NK-92 (cell line): Measurements from ENCODE around the gene UNC13C.

Experiments used
- DNase-seq: peaks from one replicate; lab custom pipeline; 2025; ENCODE audit not compliant: unreplicated experiment; lab: John Stamatoyannopoulos, UW

Gene UNC13C

GRCh38 chr15:54559405-54560069, 581.3 kb downstream of the UNC13C start:
- no peak for DNase-seq

DNA sequence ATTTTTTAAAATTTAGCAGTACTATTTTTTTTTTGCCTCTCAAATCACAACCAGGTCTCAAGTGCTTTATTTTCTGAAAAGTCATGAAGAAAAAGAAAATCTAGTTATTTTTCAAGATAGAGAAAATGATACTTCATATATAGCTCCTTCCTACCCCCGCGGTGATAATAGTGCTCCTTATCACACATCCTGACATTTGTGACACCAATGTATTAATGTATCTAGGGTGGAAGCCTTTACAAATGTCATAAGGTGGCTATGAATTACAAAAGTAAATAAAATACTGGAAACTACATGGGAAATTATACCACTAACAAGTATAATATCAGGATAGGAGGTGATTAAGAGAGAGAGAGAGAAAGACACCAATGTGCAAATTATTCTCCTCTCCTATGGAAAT, 582.2 kb downstream of the UNC13C start:
- DNase-seq: no peak

GRCh38 chr15:54564166-54564565, 585.9 kb downstream of the UNC13C start:
- no peak for DNase-seq

- DNase-seq: no peak
Measured at GRCh38 chr15:54566654-54567053, 588.4 kb downstream of the UNC13C start.

DNA sequence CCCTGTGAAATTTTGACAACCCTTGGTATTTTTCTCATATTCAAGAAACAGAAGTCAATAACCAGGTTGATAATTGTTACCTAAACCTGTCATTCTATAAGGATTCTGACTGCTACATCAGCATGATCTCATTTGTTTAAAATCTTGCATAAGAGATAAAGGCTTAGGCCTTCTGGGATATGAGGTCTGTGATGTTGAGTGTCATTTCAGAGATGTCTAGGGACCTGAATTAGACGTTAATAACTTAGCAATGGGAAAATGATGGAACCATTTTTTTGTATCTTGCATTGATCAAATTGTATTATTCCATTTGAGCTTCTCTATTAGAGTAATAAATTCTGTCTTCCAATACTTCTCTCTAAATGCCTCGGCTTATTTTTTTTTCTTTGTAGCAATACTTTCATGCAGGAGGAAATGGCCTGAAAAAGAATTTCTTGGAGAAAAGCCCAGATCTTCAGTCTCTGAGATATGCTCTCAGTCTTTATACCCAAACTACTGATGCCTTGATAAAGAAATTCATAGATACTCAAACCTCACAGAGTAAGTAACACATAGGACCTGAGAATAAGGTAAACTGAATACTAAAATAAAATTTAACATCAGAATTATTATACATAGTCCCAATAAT, 589.3 kb downstream of the UNC13C start:
- DNase-seq: no peak

- DNase-seq: no peak
Measured at GRCh38 chr15:54568381-54568780, 590.1 kb downstream of the UNC13C start.

DNA sequence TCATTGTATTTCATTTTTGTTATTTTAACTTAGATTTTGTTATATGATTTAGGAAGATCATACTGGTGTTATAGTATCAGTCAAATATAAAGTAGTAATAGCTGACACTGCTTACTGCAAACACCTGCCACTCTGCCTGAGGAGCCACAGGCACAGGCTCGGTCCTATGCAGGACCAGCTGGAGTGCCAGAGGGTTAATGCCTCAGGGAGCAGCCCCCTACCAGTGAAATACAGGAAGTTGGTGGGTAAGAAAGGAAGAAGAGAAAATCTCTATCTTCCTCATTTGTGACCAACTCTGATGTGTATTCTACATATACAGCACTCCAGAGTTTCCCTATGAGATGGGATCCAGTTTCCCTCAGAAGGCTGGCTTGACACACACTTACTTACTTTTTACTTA, 593.3 kb downstream of the UNC13C start:
- DNase-seq: no peak

DNA sequence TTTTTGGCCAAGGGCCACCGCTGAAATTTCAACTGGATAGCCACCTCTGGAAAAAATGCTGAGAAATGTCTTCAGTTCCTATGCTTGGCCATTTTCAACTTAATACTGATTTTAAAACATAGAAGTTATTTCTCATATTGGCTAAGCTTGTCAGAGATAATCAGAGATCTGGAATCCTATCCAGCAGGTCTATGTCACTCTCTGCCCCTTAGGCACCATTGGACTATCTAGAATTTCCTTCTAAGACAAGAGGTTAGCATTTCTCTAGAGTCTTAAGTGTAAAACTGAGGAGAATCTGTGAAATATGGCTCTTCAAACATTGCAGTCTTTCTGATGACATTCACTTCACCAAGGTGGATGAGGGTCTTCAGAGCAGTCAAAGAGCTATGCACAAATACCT, 597.3 kb downstream of the UNC13C start:
- no peak for DNase-seq

GRCh38 chr15:54576298-54576935, 598.2 kb downstream of the UNC13C start:
- DNase-seq: no peak

GRCh38 chr15:54577476-54578250, 599.4 kb downstream of the UNC13C start:
- no peak for DNase-seq

DNA sequence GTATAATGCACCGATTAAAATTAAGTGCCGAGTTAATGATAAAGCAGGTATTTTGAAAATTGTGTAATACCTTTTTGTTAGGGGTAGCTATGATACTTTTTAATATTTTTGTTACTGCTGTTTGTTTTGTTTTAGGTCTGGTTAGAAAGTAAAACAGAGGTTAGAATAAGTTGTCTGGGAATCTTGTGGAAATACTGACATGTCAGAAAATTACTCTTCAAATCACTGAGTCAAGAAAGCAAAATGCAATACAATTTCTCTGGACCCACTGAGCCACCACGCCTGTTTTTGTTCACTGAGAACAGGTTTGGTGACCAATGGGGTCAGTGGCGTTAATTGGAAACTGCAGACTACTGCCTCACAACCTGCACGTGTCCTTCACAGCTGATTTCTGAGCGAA, 601.6 kb downstream of the UNC13C start:
- DNase-seq: no peak

DNA sequence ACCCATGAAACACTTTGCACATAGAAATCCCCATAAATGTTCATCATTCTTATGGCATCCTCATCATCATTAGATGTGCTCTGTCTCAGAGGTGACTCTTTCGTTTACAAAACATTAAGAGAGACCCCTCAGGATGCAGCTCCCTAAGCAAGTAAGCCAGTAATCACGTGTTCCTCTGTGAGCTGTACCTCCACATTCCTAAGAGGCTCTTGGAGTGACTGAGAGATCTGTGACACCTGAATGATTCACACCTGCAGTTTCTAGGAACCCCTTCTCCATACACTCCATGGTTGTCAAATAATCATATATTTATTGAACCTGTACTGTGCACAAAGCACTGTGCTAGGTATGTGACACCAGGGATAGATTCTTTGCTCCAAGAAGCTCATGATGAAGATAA, 602.4 kb downstream of the UNC13C start:
- no peak for DNase-seq

DNA sequence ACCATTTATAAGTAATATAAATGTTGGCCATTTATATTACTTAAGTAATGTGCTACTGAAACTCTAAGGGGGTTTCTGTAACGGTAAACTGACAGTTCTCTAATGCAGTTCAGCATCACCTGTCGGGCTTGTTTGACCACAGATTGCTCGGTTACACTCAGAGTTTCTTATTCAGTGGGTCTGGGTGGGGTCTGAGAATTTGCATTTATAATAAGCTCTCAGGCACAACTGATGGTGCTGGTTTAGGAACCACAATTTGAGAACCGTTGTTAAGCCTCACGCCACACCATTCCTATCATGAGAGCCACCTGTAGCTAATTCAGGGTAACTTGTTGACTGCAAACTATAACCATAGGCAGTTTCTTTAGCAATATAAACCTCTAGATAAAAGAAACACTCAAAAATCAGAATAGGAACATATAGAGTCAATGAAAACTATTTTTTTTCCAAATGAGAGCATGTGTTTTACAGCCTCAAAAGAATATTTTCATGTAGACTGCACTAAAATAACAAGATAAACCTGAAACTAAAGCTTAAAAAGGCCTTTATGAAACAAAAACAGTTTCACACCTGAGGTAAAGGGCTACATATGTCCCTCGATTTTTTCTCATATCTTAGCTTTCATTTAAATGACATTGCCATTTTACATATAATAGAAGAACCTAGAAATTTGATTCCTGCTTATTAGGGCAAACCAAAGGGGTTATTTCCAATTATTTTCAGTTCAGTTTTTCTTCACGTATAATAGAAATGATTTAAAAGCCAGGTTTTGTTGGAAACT, 604.8 kb downstream of the UNC13C start:
- no peak for DNase-seq

GRCh38 chr15:54585063-54585462, 606.8 kb downstream of the UNC13C start:
- no peak for DNase-seq

GRCh38 chr15:54594115-54594514, 615.9 kb downstream of the UNC13C start:
- DNase-seq: no peak

DNA sequence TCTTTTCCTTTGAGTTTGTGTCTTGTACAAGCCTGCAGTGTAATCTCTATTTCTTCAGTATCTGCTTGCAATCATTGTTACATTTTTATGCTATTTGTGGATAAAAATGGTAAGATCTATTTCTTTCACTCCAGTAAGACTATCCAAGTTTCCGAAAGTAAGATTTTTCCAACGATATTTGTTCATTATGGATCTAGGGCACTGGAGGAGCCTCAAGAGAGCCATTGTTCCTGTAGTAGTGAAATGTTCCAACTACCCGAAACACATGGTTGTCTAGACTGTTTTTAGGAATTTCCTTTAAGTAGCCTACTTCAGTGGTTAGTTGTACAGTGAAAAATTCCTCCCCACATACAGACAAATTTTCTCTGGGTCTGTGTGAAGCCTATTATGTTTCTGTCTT, 621.1 kb downstream of the UNC13C start:
- DNase-seq: no peak

DNA sequence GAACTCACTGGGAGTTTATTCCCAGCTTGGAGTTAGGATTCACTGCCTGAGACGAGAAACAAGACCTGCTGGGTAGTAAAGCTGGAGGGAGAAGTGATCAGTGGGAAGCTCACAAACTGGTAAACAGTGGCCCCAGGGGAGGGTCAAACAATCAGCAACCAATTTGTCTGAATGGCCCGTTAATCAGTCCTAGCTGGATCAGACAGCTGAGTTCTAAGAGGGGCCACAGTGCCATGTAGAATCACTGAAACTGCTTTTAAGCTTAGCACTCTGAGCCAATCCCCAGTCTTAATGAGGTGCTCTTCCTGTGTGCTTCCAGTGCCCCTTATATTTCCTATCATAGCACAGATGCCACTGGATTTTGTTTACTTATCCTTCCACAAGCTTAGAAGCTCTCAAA, 626.8 kb downstream of the UNC13C start:
- no peak for DNase-seq

GRCh38 chr15:54605556-54605955, 627.3 kb downstream of the UNC13C start:
- DNase-seq: no peak

DNA sequence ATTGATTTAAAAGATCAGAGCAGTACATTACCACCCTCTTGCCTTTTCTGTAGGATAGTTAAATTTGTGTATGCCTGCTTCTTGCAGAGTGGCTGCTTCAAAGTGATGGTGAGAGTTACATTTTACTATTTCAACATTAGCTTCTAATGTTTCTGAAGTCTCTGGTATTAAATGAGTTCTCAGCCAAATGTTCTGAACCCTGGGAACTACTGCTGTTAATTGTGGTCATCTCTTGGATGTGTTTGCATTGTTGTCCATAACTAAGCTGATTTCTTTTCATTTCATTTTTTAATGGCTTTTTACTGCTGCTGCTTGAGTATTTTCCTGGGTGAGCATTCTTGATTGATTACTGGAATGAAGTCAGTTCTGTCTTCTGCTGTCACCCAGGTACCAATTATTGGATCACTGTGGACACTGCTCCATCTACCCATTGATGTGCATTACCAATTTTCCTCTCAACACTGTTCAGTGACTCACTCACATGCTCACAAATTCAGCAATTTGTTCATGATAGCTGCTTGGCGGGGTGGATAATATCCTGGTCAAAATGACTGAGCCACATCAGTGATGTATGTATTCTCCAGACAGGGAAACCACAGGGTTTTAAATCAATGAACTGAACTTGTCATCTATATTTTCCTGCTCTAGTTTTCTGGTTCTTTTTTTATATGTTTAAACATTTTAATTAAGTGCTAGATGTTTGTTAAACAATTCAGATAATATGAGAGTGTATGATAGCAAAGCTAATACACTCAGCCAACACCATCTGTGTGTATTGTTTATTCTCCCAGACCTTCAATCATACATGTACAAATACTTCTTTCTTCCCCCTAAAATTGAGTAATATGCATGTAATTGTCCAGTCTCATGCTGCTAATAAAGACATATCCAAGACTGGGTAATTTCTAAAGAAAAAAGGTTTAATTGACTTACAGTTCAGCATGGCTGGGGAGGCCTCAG, 630.9 kb downstream of the UNC13C start:
- no peak for DNase-seq

GRCh38 chr15:54618120-54618519, 639.9 kb downstream of the UNC13C start:
- no peak for DNase-seq
